ENCODE measurements around the gene TBC1D4.

Gene TBC1D4

GRCh38 chr13:75372923-75373841 lies 108.8 kb downstream of the TBC1D4 start:
- TF ChIP-seq, protein P1, sequence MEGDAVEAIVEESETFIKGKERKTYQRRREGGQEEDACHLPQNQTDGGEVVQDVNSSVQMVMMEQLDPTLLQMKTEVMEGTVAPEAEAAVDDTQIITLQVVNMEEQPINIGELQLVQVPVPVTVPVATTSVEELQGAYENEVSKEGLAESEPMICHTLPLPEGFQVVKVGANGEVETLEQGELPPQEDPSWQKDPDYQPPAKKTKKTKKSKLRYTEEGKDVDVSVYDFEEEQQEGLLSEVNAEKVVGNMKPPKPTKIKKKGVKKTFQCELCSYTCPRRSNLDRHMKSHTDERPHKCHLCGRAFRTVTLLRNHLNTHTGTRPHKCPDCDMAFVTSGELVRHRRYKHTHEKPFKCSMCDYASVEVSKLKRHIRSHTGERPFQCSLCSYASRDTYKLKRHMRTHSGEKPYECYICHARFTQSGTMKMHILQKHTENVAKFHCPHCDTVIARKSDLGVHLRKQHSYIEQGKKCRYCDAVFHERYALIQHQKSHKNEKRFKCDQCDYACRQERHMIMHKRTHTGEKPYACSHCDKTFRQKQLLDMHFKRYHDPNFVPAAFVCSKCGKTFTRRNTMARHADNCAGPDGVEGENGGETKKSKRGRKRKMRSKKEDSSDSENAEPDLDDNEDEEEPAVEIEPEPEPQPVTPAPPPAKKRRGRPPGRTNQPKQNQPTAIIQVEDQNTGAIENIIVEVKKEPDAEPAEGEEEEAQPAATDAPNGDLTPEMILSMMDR (IDR thresholded peaks at IDR 0.05; ENCODE audit: low read depth, low read length): no peak
- DNase-seq (ENCODE audit: extremely low read depth, low read depth): no peak

GRCh38 chr13:75372517-75372916 lies 109.5 kb downstream of the TBC1D4 start:
- TF ChIP-seq, protein P1 (IDR thresholded peaks at IDR 0.05; ENCODE audit: low read depth, low read length): peak; percentile 69
- no peak for DNase-seq (ENCODE audit: extremely low read depth, low read depth)

GRCh38 chr13:75371203-75371602 lies 110.8 kb downstream of the TBC1D4 start:
- TF ChIP-seq, protein P1 (IDR thresholded peaks at IDR 0.05; ENCODE audit: low read depth, low read length): no peak
- no peak for DNase-seq (ENCODE audit: extremely low read depth, low read depth)

DNA sequence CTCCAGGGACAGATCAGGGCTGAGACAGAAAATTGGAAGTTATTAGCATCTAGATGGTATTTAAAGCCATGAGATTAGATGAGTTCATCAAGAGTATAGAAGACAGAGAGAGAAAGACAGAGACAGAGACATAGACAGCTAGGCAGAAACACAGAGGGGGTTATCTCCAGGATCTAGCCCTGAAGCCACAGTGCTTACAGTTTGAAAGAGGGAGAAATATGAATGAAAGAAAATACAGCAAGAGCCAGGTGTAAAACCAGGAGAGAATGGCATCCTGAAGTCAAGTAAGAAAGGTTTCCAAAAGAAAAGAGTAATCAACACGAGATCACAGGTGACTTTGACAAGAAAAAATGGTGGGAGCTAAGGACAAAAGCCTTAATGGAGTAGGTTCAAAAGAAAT lies 111.2 kb downstream of the TBC1D4 start:
- TF ChIP-seq, protein P1 (IDR thresholded peaks at IDR 0.05; ENCODE audit: low read depth, low read length): no peak
- no peak for DNase-seq (ENCODE audit: extremely low read depth, low read depth)

- DNase-seq (ENCODE audit: extremely low read depth, low read depth): no peak
- TF ChIP-seq, protein P1 (IDR thresholded peaks at IDR 0.05; ENCODE audit: low read depth, low read length): no peak
Measured at GRCh38 chr13:75369981-75370380, 112.0 kb downstream of the TBC1D4 start.

DNA sequence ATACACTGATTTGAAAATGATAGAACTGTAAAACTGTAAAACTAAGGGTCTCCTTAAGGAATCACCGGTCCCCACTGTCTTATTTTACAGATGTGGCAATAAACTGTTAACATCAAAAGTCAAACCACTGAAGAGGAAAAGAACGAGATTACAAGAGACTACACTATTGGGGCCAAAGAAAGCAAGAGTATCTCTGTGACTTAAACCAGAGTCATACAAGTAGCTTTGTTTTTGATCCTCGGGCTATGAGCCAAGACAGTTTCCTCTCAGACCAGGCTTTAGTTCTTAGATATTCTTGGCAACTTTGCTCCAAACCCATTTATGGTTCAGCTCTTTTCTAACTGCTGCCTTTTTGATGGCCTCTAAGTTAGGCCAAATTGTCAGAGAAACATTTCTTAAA lies 113.8 kb downstream of the TBC1D4 start:
- DNase-seq (ENCODE audit: extremely low read depth, low read depth): peak; percentile 68

More for the DNA sequence above, 113.8 kb downstream of the TBC1D4 start:
- TF ChIP-seq, protein P1 (IDR thresholded peaks at IDR 0.05; ENCODE audit: low read depth, low read length): no peak

Measured in AG09319 (cell line).